KMS-11 (cell line): Measurements from ENCODE around the gene MEGF11.

Experiments
- H2AFZ ChIP-seq: fragments of 200-600 bp; sonication (generic); 2 replicates; pipeline ENCODE4 v1.6.1; 2016; ENCODE audit warnings: antibody characterized with exemption, mixed run types, low read depth
- H3K27ac ChIP-seq: fragments of 200-600 bp; sonication (generic); 2 replicates; pipeline ENCODE4 v1.6.1; 2016; ENCODE audit warnings: mild to moderate bottlenecking, mixed run types
- H3K27me3 ChIP-seq: fragments of 200-600 bp; sonication (generic); 2 replicates; pipeline ENCODE4 v1.6.1; 2017; ENCODE audit warnings: mild to moderate bottlenecking, low read depth, mixed run types, moderate library complexity; ENCODE audit not compliant: insufficient read depth
- H3K36me3 ChIP-seq: fragments of 200-600 bp; sonication (generic); 2 replicates; pipeline ENCODE4 v1.6.1; 2017; ENCODE audit warnings: mild to moderate bottlenecking, mixed run types; ENCODE audit not compliant: insufficient read depth
- H3K4me1 ChIP-seq: fragments of 200-600 bp; sonication (generic); 2 replicates; pipeline ENCODE4 v1.6.1; 2016; ENCODE audit warnings: mild to moderate bottlenecking, low read depth, mixed run types; ENCODE audit not compliant: poor library complexity, severe bottlenecking
- H3K4me2 ChIP-seq: fragments of 200-600 bp; sonication (generic); 2 replicates; pipeline ENCODE4 v1.7.0; 2016; ENCODE audit warnings: mild to moderate bottlenecking, mixed run types
- H3K4me3 ChIP-seq: fragments of 200-600 bp; sonication (generic); IDR thresholded peaks from 2 replicates; pipeline ENCODE4 v1.6.1; 2017; ENCODE audit warnings: low read depth, low read length, mixed read lengths; ENCODE audit not compliant: insufficient read depth
- H3K79me2 ChIP-seq: fragments of 200-600 bp; sonication (generic); 2 replicates; pipeline ENCODE4 v1.6.1; 2016; ENCODE audit warnings: low read depth, mixed run types; ENCODE audit not compliant: insufficient read depth
- H3K9ac ChIP-seq: fragments of 200-600 bp; sonication (generic); 2 replicates; pipeline ENCODE4 v1.6.1; 2016; ENCODE audit warnings: mild to moderate bottlenecking, mixed run types
- H4K20me1 ChIP-seq: fragments of 200-600 bp; sonication (generic); 2 replicates; pipeline ENCODE4 v1.6.1; 2016; ENCODE audit warnings: mild to moderate bottlenecking, mixed run types; ENCODE audit not compliant: insufficient read depth
- CTCF ChIP-seq: fragments of 200-600 bp; sonication (generic); conservative IDR thresholded peaks from 2 replicates; pipeline ENCODE4 v1.6.1; 2017; ENCODE audit warnings: low read depth, mild to moderate bottlenecking, antibody characterized with exemption, low read length, moderate library complexity, mixed read lengths

The MEGF11 gene

DNA sequence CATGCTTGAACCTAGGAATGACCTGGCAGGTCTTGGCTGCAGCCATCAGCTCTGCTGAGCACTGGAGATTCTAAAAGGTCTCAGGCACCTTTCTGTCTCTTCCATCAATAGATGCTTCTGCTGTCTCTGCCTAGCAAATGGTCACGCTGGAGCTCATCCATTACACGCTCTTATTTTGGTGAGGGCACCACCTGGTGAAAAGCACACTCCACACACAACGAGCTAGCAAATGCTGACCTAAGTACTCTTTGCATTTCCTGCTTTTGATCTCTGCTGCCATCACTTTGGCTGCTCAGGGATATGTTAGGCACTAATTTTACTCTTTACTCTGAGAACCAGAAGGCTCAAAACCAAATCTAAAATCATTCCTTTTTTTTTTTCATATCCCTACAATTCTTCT lies 293.0 kb downstream of the MEGF11 start:
- Histone ChIP-seq H4K20me1 (no peaks in the 10 kb centered on the region), H3K79me2 (no peaks in the 10 kb centered on the region), H3K9ac (no peak overlapping the region), H2AFZ (no peak overlapping the region), H3K27ac (no peak overlapping the region), H3K4me1 (no peaks in the 10 kb centered on the region), H3K4me2 (no peak overlapping the region), H3K4me3 (no peak overlapping the region), H3K36me3 (no peaks in the 10 kb centered on the region), H3K27me3 (no peaks in the 10 kb centered on the region; the same call in 1 of the 2 replicates)
- no peak for TF ChIP-seq CTCF

GRCh38 chr15:65958835-65959234 lies 294.7 kb downstream of the MEGF11 start:
- no peak for TF ChIP-seq CTCF
- H3K4me1 ChIP-seq, result no peaks in the 10 kb centered on the region
- no peak overlapping the region for H2AFZ ChIP-seq
- no peak overlapping the region for H3K27ac ChIP-seq
- H3K4me3 ChIP-seq, result no peak overlapping the region
- H3K4me2 ChIP-seq, result no peak overlapping the region
- H3K9ac ChIP-seq, result no peak overlapping the region
- no peaks in the 10 kb centered on the region for H4K20me1 ChIP-seq
- H3K79me2 ChIP-seq, result no peaks in the 10 kb centered on the region
- no peaks in the 10 kb centered on the region for H3K36me3 ChIP-seq
- no peaks in the 10 kb centered on the region; the same call in 1 of the 2 replicates for H3K27me3 ChIP-seq

- Histone ChIP-seq H2AFZ (no peak overlapping the region), H3K9ac (no peak overlapping the region), H3K4me2 (no peak overlapping the region), H3K4me3 (no peak overlapping the region), H3K27ac (no peak overlapping the region), H3K27me3 (no peaks in the 10 kb centered on the region; the same call in 1 of the 2 replicates), H4K20me1 (no peaks in the 10 kb centered on the region), H3K4me1 (no peaks in the 10 kb centered on the region), H3K79me2 (no peaks in the 10 kb centered on the region), H3K36me3 (no peaks in the 10 kb centered on the region)
- no peak for TF ChIP-seq CTCF
These were observed 296.1 kb downstream of the MEGF11 start for GRCh38 chr15:65957451-65957850.

- no peak for TF ChIP-seq CTCF
- Histone ChIP-seq H3K27me3 (no peaks in the 10 kb centered on the region; the same call in 1 of the 2 replicates), H3K79me2 (no peaks in the 10 kb centered on the region), H3K36me3 (no peaks in the 10 kb centered on the region), H4K20me1 (no peaks in the 10 kb centered on the region), H3K4me2 (no peak overlapping the region), H3K4me1 (no peaks in the 10 kb centered on the region), H2AFZ (no peak overlapping the region), H3K9ac (no peak overlapping the region), H3K4me3 (no peak overlapping the region), H3K27ac (no peak overlapping the region)
These were observed 296.7 kb downstream of the MEGF11 start for GRCh38 chr15:65956899-65957298.

- no peak for TF ChIP-seq CTCF
- Histone ChIP-seq H3K27me3 (no peaks in the 10 kb centered on the region; the same call in 1 of the 2 replicates), H2AFZ (no peak overlapping the region), H3K79me2 (no peaks in the 10 kb centered on the region), H3K27ac (no peak overlapping the region), H3K36me3 (no peaks in the 10 kb centered on the region), H3K4me2 (no peak overlapping the region), H3K4me1 (peaks cover 6% of the 10 kb centered on the region), H3K9ac (no peak overlapping the region), H4K20me1 (no peaks in the 10 kb centered on the region), H3K4me3 (no peak overlapping the region)
These were observed 297.2 kb downstream of the MEGF11 start for GRCh38 chr15:65956307-65956706.
